GM10248 (cell line): Measurements from ENCODE around the gene PRKCSH.

Experiments
- CTCF ChIA-PET: fragments of 300-600 bp; sonication (Branson Sonifier 250); formaldehyde crosslinking; extraction: SDS; loops from one replicate; lab custom pipeline; 2021; ENCODE audit warnings: antibody characterized with exemption; lab: Yijun Ruan, JAX
- POLR2A ChIA-PET: fragments of 350-650 bp; sonication (Branson Sonifier 250); formaldehyde crosslinking; extraction: SDS; loops from one replicate; lab custom pipeline; 2020; ENCODE audit warnings: antibody characterized with exemption; lab: Yijun Ruan, JAX
- DNase-seq: peaks from one replicate; pipeline ENCODE4 v3.0.0; 2012; ENCODE audit errors: extremely low spot score
- CTCF ChIP-seq: IDR thresholded peaks from 2 replicates; pipeline ENCODE4 v1.5.1; 2012; ENCODE audit warnings: mild to moderate bottlenecking, low read depth; ENCODE audit errors: extremely low read depth, missing control alignments, control extremely low read depth

The PRKCSH gene

DNA sequence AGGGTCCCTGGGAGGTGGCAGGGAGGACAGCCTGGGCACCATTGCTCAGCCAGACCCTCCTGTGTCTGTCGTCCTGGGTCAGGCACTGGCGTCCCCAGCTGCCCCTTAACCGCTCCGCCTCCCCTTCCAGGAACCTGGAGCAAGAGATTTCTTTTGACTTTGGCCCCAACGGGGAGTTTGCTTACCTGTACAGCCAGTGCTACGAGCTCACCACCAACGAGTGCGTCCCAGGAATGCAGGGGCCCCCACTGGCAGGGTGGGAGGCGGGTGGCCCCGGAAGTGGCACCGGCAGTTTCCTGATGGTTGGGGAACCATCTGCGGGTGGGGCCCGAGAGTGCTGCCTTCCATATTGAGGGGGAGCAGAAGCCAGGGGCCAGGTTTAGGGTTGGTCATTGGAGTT lies 13.0 kb downstream of the PRKCSH start:
- ChIA-PET CTCF (interaction anchor here (0.8 to 2.3 kb wide), 4 partner anchors 13 to 154 kb away, joined by 4 to 16 read pairs (median 6); partner anchors contain the start of genes ODAD3 and PRKCSH), POLR2A (no interaction called here)
- no peak for DNase-seq
- no peak for TF ChIP-seq CTCF

GRCh38 chr19:11448923-11449554 lies 13.6 kb downstream of the PRKCSH start:
- ChIA-PET CTCF (interaction anchor here (0.6 to 2.3 kb wide), 5 partner anchors 13 to 155 kb away, joined by 3 to 16 read pairs (median 4); partner anchors contain the start of genes ODAD3 and PRKCSH), POLR2A (no interaction called here)
- DNase-seq, result no peak
- no peak for TF ChIP-seq CTCF

DNA sequence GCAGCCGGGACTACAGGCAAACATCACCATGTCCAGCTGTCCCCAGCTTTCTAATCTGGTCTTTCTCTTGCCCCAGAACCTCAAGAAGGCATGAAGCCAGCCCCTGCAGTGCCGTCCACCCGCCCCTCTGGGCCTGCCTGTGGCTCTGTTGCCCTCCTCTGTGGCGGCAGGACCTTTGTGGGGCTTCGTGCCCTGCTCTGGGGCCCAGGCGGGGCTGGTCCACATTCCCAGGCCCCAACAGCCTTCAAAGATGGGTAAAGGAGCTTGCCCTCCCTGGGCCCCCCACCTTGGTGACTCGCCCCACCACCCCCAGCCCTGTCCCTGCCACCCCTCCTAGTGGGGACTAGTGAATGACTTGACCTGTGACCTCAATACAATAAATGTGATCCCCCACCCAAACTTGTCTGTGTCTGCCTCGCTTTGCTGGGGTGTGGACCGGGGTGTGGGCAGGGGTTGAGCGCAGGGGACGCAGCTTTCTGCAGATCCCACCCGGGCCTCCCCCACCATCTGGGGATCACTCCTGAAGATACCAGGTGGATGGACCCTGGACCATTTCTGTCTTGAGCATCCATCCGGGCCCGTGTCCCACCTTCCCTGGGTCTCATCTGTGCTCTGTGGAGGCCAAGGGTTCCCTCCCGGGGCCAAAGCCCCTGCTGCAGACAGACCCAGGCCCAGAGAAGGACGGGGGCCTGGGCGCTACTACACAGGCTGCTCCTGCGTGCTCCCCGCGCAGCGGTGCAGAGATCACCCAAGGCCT lies 15.3 kb downstream of the PRKCSH start:
- no peak for TF ChIP-seq CTCF
- POLR2A ChIA-PET, result no interaction called here
- peak; percentile 22 for DNase-seq
- CTCF ChIA-PET, result interaction anchor here (0.7 to 1.4 kb wide), 4 partner anchors 16 to 175 kb away, joined by 3 to 6 read pairs (median 3); partner anchors contain the start of gene ODAD3

DNA sequence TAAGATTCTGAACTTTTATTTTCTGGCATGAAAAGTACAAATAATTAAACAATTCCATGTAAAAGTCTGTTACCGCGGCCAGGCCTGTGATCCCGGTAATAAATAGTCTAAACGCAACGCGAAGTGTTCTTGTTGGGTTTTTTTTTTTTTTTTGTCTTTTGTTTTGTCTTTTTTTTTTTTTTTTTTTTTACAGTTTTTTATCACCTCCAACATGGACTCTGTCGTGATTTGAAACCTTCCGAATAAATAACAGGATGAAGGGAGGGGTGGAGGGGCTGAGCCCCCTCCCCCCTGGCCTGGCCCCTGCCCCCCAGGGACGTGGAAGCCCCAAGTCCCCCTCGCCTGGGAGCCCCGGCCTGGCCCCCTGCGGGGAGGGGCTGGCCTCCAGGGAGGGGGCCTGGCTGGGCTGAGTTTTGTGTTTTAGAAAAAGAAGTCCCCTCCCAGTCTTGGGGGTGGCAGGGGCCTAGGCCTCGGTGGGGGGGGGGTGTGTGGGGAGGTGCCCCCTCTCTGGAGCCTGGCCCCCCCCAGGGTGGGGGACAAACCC lies 16.0 kb downstream of the PRKCSH start:
- POLR2A ChIA-PET, result interaction anchor here (0.6 kb wide), 1 partner anchor 68 kb away, joined by 5 read pairs; no protein-coding TSS in a partner anchor
- CTCF ChIA-PET, result interaction anchor here (0.8 to 2.2 kb wide), 9 partner anchors 8 to 176 kb away, joined by 3 to 13 read pairs (median 5); partner anchors contain the start of genes ODAD3 and PRKCSH
- no peak for DNase-seq
- TF ChIP-seq CTCF, result no peak

DNA sequence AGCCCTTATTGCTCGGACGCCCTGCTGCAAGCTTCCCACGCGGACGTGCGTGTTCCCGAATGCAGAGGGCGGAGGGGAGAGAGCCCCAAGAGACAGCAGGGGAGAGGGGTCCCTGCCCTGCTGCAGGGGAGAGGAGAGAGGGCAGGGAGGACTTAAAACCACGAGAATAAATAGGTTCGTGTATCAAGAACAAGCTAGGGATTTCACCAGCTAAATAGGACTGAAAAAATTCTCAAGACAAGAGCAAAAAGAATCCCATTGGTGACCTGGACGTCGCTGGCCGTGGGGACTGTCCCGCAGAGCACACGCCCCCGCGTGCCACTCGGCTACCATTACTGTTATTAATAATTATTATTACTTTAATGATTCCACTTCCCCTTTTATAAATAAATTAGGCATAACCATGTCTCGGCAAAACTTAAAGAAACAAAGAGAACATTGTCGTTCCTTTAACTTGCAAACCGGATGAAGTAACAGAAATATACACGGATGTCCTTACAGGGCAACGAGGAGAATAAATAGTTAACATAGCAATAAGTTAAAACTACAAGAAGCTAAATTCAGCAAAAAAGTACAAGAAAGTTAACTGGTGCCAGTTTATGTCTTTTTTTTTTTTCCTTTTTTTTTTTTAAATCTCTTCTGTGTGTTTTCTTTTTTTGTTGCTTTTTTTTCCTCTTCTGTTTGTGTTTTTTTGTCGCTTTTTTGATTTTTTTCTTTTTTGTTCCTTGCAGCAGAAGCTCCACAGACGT lies 16.6 kb downstream of the PRKCSH start:
- no peak for TF ChIP-seq CTCF
- ChIA-PET CTCF (interaction anchor here (0.8 to 2.2 kb wide), 9 partner anchors 9 to 177 kb away, joined by 3 to 13 read pairs (median 5); partner anchors contain the start of genes ODAD3 and PRKCSH), POLR2A (interaction anchor here (0.6 to 0.8 kb wide), 2 partner anchors 30 to 69 kb away, joined by 3 to 5 read pairs; no protein-coding TSS in a partner anchor)
- DNase-seq, result peak; percentile 78
